GM12878 (cell line): Measurements from ENCODE around the gene FAAH2. TPM values are rescaled to one million over a fixed set of nuclear protein-coding genes. Genes with fewer than 3 reads are reported as not detected.

Source experiments
- ATAC-seq: fragments of 200-7000 bp; cut with Tn5 transposase; 3 replicates; pipeline ENCODE4 v1.9.1; 2020; ENCODE audit warnings: mild to moderate bottlenecking, moderate library complexity
- BruUV-seq: library from RNA; stranded (reverse); fragments of 400-500 nt; replicated peaks from 2 replicates; lab custom pipeline; 2021; lab: Mats Ljungman, UMichigan
- CTCF ChIA-PET: fragments of 300-600 bp; sonication (Branson Sonifier 250); formaldehyde crosslinking; extraction: SDS; loops from one replicate; lab custom pipeline; 2021; ENCODE audit warnings: inconsistent platforms; lab: Yijun Ruan, JAX
- POLR2A ChIA-PET: fragments of 350-600 bp; formaldehyde crosslinking; extraction: SDS; loops from one replicate; lab custom pipeline; 2021; ENCODE audit warnings: inconsistent platforms; lab: Charles Lee
- RAD21 ChIA-PET: fragments of 300-600 bp; sonication (Branson Sonifier 250); formaldehyde crosslinking; loops from one replicate; lab custom pipeline; 2023; ENCODE audit warnings: antibody characterized with exemption; ENCODE audit not compliant: unreplicated experiment; lab: Charles Lee
- SMC1A ChIA-PET: fragments of 300-600 bp; sonication (Branson Sonifier 250); formaldehyde crosslinking; loops from one replicate; lab custom pipeline; 2023; ENCODE audit not compliant: unreplicated experiment, uncharacterized antibody; lab: Charles Lee
- DNase-seq: peaks from one replicate; pipeline ENCODE4 v3.0.0-alpha.2; 2011; ENCODE audit warnings: low read depth, low spot score
- FAIRE-seq: peaks from 3 replicates; lab custom pipeline; 2011; peaks lifted over from hg19 to GRCh38; lab: Jason Lieb, UNC
- H2AFZ ChIP-seq: 2 replicates; pipeline ENCODE4 v1.6.0; 2011; ENCODE audit warnings: low read depth, low read length, control low read depth; ENCODE audit not compliant: control insufficient read depth
- H3K27ac ChIP-seq: 2 replicates; pipeline ENCODE4 v1.5.1; 2011; ENCODE audit warnings: control low read depth; ENCODE audit not compliant: control insufficient read depth, insufficient read depth
- H3K27me3 ChIP-seq, 2 experiments: replicated peaks in 1 of 2; 2 replicates each; pipeline versions ENCODE4 v1.6.0 to v1.6.1; 2011; ENCODE audit warnings: low read length in 1 of 2; ENCODE audit not compliant: control insufficient read depth in 2 of 2, insufficient read depth in 2 of 2
- H3K36me3 ChIP-seq, 2 experiments: 2 replicates each; pipeline ENCODE4 v1.5.1; 2011; ENCODE audit warnings: low read length in 1 of 2; ENCODE audit not compliant: control insufficient read depth in 2 of 2, insufficient read depth in 2 of 2
- H3K4me1 ChIP-seq: 2 replicates; pipeline ENCODE4 v1.6.1; 2011; ENCODE audit warnings: mild to moderate bottlenecking, low read length, moderate library complexity, mixed read lengths; ENCODE audit not compliant: control insufficient read depth, insufficient read depth
- H3K4me2 ChIP-seq: 2 replicates; pipeline ENCODE4 v1.6.0; 2011; ENCODE audit warnings: control low read depth; ENCODE audit not compliant: control insufficient read depth, insufficient read depth
- H3K4me3 ChIP-seq: fragments of 200-600 bp; sonication (generic); 2 replicates; pipeline ENCODE4 v1.5.1; 2016
- H3K79me2 ChIP-seq: 2 replicates; pipeline ENCODE4 v1.6.0; 2011; ENCODE audit warnings: low read length; ENCODE audit not compliant: control insufficient read depth, insufficient read depth
- H3K9ac ChIP-seq: 2 replicates; pipeline ENCODE4 v1.8.0; 2011; ENCODE audit warnings: low read length, control low read depth, mixed read lengths; ENCODE audit not compliant: control insufficient read depth, insufficient read depth
- H3K9me3 ChIP-seq: replicated peaks from 3 replicates; pipeline ENCODE4 v1.5.1; 2011; ENCODE audit warnings: mild to moderate bottlenecking, low read length; ENCODE audit not compliant: control insufficient read depth, insufficient read depth
- H4K20me1 ChIP-seq: 2 replicates; pipeline ENCODE4 v1.6.0; 2011; ENCODE audit not compliant: control insufficient read depth, insufficient read depth
- MTA3 ChIP-seq: IDR thresholded peaks from 2 replicates; pipeline ENCODE4 v1.6.1; 2012; ENCODE audit warnings: low read length, inconsistent platforms, borderline replicate concordance
- NFYA ChIP-seq: IDR thresholded peaks from 2 replicates; pipeline ENCODE4 v1.6.1; 2011; ENCODE audit warnings: low read depth, mild to moderate bottlenecking, low read length, improper control_type of control experiment, borderline replicate concordance
- NR2C2 ChIP-seq: IDR thresholded peaks from 2 replicates; pipeline ENCODE4 v1.6.1; 2011; ENCODE audit warnings: borderline replicate concordance, low read depth; ENCODE audit not compliant: control insufficient read depth, insufficient read length
- RUNX3 ChIP-seq: IDR thresholded peaks from 2 replicates; pipeline ENCODE4 v1.6.1; 2012; ENCODE audit warnings: low read length, inconsistent platforms
- SRF ChIP-seq, 2 experiments: IDR thresholded peaks; 2 replicates each; pipeline ENCODE4 v1.6.1; 2011; ENCODE audit warnings: low read depth in 2 of 2, low read length in 2 of 2, mild to moderate bottlenecking in 1 of 2, moderate library complexity in 1 of 2
- WGBS: methylation state at CpG from one replicate; pipeline ENCODE4 v1.1.6; 2016; ENCODE audit warnings: low lambda C conversion rate; ENCODE audit not compliant: insufficient replicate concordance, insufficient coverage; ENCODE audit errors: missing lambda C conversion rate; 5-methylcytosine and 5-hydroxymethylcytosine counted together
- in situ Hi-C: fragments of 300-500 bp; cut with MboI; formaldehyde crosslinking; loops from 9 replicates; pipeline ENCODE4 v1.14.3; 2018; ENCODE audit warnings: mixed read lengths
- intact Hi-C: fragments of 100-400 bp; cut with micrococcal nuclease; formaldehyde crosslinking; loops from one replicate; pipeline ENCODE4 v1.14.2; 2022; ENCODE audit not compliant: unreplicated experiment
- polyA plus RNA-seq, 11 experiments: library from polyadenylated mRNA; depleted of rRNA in 4 of 11; unstranded in 6 of 11; stranded (reverse) in 5 of 11; fragments of >200 nt; fragmentation: Nextera tagmentation in 4 of 11; fragmentation: Illumina TruSeq in 1 of 11; extraction: Ambion mirVana in 4 of 11; extraction: Trizol in 1 of 11; gene quantifications; 1 replicate in 1 of 11; 2 replicates in 10 of 11; pipeline versions ENCODE4 v1.2.1 to v1.2.3, GENCODE V29; 2011 to 2016; ENCODE audit warnings: inconsistent platforms in 2 of 11, missing spikeins in 2 of 11, low read depth in 1 of 11
- total RNA-seq, 4 experiments: library from RNA; depleted of rRNA in 3 of 4; stranded (reverse); fragments of >200 nt in 3 of 4; fragmentation: Illumina TruSeq in 1 of 4; extraction: Trizol in 1 of 4; gene quantifications; 2 replicates each; pipeline versions ENCODE4 v1.2.1 to v1.2.3, GENCODE V29; 2013 to 2021
- TF ChIP-seq, protein P1 (sequence below): fragments of 450-650 bp; IDR thresholded peaks from 2 replicates; pipeline ENCODE4 v1.6.1; 2016; ENCODE audit warnings: mild to moderate bottlenecking, moderate library complexity, borderline replicate concordance
- TF ChIP-seq, protein P2 (sequence below): IDR thresholded peaks from 2 replicates; pipeline ENCODE4 v1.6.1; 2011; ENCODE audit warnings: low read depth, low read length, improper control_type of control experiment, borderline replicate concordance
- TF ChIP-seq, protein P3 (sequence below): fragments of 150-350 bp; IDR thresholded peaks from 2 replicates; pipeline ENCODE4 v1.6.1; 2016; ENCODE audit warnings: low read depth, low read length
- TF ChIP-seq, protein P4 (sequence below): fragments of 450-650 bp; IDR thresholded peaks from 2 replicates; pipeline ENCODE4 v1.6.1; 2017; ENCODE audit warnings: mild to moderate bottlenecking, moderate library complexity

Gene FAAH2
- total and polyA plus RNA-seq, 10 of the 15 experiments (the other 5 are each of a cell fraction or from before 2014, with no cell fraction given) = 0.88 to 5.4 (median 1.5) TPM

DNA sequence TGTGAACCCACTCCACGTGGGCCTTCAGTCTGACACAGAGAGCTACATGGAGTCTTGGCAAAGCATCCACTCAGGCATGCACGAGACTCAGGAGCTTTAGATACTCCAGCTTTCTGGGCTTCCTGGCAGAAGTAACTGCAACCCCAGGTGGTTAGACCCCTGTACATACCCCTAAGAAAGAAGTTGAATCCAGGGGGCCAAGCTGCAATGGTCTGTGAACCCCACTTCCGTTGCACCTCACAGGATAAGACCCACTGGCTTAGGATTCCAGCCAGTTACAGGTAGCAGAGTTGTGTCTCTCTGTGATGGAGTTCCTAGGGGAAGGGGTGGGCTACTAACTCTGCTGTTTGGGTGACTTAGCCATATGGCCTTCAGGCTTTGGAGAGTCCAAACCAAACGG is 21.4 kb upstream of the FAAH2 start:
- Histone ChIP-seq H3K4me3 (no peak overlapping the region), H2AFZ (no peak overlapping the region), H3K27me3 (no peaks in the 10 kb centered on the region), H3K27ac (no peak overlapping the region), H3K4me2 (no peak overlapping the region), H3K4me1 (no peaks in the 10 kb centered on the region), H3K36me3 (no peaks in the 10 kb centered on the region), H3K9me3 (no peaks in the 10 kb centered on the region; the same call in 2 of the 3 replicates), H4K20me1 (no peaks in the 10 kb centered on the region), H3K79me2 (no peaks in the 10 kb centered on the region), H3K9ac (no peak overlapping the region)
- ATAC-seq = no peak
- ChIA-PET SMC1A (no interaction called here), POLR2A (no interaction called here), CTCF (no interaction called here), RAD21 (no interaction called here)
- no peak for DNase-seq
- in situ Hi-C loops (loop anchor here (5.0 kb wide), 1 partner anchor 52 kb away; no protein-coding TSS in a partner anchor), intact Hi-C loops (no loop called here)
- 0% methylated on average over 4 of the region's 4 CpGs for WGBS
- FAIRE-seq = no peak
- no TSS peak for BruUV-seq
- TF ChIP-seq, protein P1, sequence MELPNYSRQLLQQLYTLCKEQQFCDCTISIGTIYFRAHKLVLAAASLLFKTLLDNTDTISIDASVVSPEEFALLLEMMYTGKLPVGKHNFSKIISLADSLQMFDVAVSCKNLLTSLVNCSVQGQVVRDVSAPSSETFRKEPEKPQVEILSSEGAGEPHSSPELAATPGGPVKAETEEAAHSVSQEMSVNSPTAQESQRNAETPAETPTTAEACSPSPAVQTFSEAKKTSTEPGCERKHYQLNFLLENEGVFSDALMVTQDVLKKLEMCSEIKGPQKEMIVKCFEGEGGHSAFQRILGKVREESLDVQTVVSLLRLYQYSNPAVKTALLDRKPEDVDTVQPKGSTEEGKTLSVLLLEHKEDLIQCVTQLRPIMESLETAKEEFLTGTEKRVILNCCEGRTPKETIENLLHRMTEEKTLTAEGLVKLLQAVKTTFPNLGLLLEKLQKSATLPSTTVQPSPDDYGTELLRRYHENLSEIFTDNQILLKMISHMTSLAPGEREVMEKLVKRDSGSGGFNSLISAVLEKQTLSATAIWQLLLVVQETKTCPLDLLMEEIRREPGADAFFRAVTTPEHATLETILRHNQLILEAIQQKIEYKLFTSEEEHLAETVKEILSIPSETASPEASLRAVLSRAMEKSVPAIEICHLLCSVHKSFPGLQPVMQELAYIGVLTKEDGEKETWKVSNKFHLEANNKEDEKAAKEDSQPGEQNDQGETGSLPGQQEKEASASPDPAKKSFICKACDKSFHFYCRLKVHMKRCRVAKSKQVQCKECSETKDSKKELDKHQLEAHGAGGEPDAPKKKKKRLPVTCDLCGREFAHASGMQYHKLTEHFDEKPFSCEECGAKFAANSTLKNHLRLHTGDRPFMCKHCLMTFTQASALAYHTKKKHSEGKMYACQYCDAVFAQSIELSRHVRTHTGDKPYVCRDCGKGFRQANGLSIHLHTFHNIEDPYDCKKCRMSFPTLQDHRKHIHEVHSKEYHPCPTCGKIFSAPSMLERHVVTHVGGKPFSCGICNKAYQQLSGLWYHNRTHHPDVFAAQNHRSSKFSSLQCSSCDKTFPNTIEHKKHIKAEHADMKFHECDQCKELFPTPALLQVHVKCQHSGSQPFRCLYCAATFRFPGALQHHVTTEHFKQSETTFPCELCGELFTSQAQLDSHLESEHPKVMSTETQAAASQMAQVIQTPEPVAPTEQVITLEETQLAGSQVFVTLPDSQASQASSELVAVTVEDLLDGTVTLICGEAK = no peak
- TF ChIP-seq NR2C2 = no peak
- TF ChIP-seq, protein P2, sequence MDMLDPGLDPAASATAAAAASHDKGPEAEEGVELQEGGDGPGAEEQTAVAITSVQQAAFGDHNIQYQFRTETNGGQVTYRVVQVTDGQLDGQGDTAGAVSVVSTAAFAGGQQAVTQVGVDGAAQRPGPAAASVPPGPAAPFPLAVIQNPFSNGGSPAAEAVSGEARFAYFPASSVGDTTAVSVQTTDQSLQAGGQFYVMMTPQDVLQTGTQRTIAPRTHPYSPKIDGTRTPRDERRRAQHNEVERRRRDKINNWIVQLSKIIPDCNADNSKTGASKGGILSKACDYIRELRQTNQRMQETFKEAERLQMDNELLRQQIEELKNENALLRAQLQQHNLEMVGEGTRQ = no peak
- no peak for TF ChIP-seq MTA3
- TF ChIP-seq NFYA = no peak
- no peak for TF ChIP-seq RUNX3
- TF ChIP-seq, protein P3, sequence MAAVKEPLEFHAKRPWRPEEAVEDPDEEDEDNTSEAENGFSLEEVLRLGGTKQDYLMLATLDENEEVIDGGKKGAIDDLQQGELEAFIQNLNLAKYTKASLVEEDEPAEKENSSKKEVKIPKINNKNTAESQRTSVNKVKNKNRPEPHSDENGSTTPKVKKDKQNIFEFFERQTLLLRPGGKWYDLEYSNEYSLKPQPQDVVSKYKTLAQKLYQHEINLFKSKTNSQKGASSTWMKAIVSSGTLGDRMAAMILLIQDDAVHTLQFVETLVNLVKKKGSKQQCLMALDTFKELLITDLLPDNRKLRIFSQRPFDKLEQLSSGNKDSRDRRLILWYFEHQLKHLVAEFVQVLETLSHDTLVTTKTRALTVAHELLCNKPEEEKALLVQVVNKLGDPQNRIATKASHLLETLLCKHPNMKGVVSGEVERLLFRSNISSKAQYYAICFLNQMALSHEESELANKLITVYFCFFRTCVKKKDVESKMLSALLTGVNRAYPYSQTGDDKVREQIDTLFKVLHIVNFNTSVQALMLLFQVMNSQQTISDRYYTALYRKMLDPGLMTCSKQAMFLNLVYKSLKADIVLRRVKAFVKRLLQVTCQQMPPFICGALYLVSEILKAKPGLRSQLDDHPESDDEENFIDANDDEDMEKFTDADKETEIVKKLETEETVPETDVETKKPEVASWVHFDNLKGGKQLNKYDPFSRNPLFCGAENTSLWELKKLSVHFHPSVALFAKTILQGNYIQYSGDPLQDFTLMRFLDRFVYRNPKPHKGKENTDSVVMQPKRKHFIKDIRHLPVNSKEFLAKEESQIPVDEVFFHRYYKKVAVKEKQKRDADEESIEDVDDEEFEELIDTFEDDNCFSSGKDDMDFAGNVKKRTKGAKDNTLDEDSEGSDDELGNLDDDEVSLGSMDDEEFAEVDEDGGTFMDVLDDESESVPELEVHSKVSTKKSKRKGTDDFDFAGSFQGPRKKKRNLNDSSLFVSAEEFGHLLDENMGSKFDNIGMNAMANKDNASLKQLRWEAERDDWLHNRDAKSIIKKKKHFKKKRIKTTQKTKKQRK = no peak
- TF ChIP-seq, protein P4, sequence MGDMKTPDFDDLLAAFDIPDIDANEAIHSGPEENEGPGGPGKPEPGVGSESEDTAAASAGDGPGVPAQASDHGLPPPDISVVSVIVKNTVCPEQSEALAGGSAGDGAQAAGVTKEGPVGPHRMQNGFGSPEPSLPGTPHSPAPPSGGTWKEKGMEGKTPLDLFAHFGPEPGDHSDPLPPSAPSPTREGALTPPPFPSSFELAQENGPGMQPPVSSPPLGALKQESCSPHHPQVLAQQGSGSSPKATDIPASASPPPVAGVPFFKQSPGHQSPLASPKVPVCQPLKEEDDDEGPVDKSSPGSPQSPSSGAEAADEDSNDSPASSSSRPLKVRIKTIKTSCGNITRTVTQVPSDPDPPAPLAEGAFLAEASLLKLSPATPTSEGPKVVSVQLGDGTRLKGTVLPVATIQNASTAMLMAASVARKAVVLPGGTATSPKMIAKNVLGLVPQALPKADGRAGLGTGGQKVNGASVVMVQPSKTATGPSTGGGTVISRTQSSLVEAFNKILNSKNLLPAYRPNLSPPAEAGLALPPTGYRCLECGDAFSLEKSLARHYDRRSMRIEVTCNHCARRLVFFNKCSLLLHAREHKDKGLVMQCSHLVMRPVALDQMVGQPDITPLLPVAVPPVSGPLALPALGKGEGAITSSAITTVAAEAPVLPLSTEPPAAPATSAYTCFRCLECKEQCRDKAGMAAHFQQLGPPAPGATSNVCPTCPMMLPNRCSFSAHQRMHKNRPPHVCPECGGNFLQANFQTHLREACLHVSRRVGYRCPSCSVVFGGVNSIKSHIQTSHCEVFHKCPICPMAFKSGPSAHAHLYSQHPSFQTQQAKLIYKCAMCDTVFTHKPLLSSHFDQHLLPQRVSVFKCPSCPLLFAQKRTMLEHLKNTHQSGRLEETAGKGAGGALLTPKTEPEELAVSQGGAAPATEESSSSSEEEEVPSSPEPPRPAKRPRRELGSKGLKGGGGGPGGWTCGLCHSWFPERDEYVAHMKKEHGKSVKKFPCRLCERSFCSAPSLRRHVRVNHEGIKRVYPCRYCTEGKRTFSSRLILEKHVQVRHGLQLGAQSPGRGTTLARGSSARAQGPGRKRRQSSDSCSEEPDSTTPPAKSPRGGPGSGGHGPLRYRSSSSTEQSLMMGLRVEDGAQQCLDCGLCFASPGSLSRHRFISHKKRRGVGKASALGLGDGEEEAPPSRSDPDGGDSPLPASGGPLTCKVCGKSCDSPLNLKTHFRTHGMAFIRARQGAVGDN = no peak
- no peak for TF ChIP-seq SRF (IDR thresholded peaks at IDR 0.05; ENCODE audit: low read depth in 2 of 2, low read length in 2 of 2)
